ENCODE data around the gene TAMALIN.

TAMALIN gene

GRCh38 chr12:52006726-52007157 is at the start of gene TAMALIN:
Gene TAMALIN, plus strand, starts transcription at chr12:52006946. Its CDS starts 74 bp downstream, at chr12:52007020.
- no peaks in the 10 kb centered on the region for H3K9me3 Mint-ChIP-seq
- peaks cover 2% of the 10 kb centered on the region for H3K36me3 Mint-ChIP-seq (ENCODE audit: low read depth)
- H3K27ac Mint-ChIP-seq, result peak within 1 kb of the TSS; percentile 69
- peak within 1 kb of the TSS; percentile 79 for H3K4me3 Mint-ChIP-seq
- peaks cover 8% of the 10 kb centered on the region for H3K4me1 Mint-ChIP-seq (ENCODE audit: low read depth)
- H3K27me3 Mint-ChIP-seq (ENCODE audit: low read depth), result peaks cover 41% of the 10 kb centered on the region

DNA sequence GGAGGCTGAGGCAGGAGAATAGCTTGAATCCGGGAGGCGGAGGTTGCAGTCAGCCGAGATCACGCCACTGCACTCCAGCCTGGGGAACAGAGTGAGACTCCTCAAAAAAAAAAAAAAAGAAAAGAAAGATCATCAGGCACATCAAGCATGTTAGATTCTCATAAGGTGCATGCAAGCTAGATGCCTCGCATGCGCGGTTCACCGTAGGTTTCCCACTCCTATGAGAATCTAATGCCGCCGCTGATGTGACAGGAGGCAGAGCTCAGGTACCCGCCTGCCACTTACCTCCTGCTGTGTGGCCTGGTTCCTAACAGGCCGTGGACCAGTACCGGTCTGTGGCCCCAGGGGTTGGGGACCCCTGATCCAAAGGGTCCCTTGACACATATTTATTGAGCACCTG is 48.2 kb upstream of the TAMALIN start:
- H3K27me3 Mint-ChIP-seq (ENCODE audit: low read depth), result peaks cover 34% of the 10 kb centered on the region
- no peaks in the 10 kb centered on the region for H3K9me3 Mint-ChIP-seq
- H3K27ac Mint-ChIP-seq, result no peak overlapping the region
- H3K4me1 Mint-ChIP-seq (ENCODE audit: low read depth), result peaks cover 13% of the 10 kb centered on the region
- H3K36me3 Mint-ChIP-seq (ENCODE audit: low read depth), result peaks cover 3% of the 10 kb centered on the region
- H3K4me3 Mint-ChIP-seq, result no peak overlapping the region

- Mint-ChIP-seq H3K9me3 (no peaks in the 10 kb centered on the region), H3K36me3 (ENCODE audit: low read depth) (peaks cover 6% of the 10 kb centered on the region), H3K27ac (no peak overlapping the region), H3K27me3 (ENCODE audit: low read depth) (peaks cover 27% of the 10 kb centered on the region), H3K4me1 (ENCODE audit: low read depth) (peaks cover 12% of the 10 kb centered on the region), H3K4me3 (no peak overlapping the region)
These were observed 47.5 kb upstream of the TAMALIN start for GRCh38 chr12:51959211-51959610.

GRCh38 chr12:51959921-51960320 is 46.8 kb upstream of the TAMALIN start:
- Mint-ChIP-seq H3K4me1 (ENCODE audit: low read depth) (peaks cover 9% of the 10 kb centered on the region), H3K27me3 (ENCODE audit: low read depth) (peaks cover 28% of the 10 kb centered on the region), H3K36me3 (ENCODE audit: low read depth) (peaks cover 6% of the 10 kb centered on the region), H3K4me3 (no peak overlapping the region), H3K9me3 (no peaks in the 10 kb centered on the region), H3K27ac (no peak overlapping the region)

GRCh38 chr12:51960488-51960887 is 46.3 kb upstream of the TAMALIN start:
- no peaks in the 10 kb centered on the region for H3K9me3 Mint-ChIP-seq
- peaks cover 32% of the 10 kb centered on the region for H3K27me3 Mint-ChIP-seq (ENCODE audit: low read depth)
- peaks cover 7% of the 10 kb centered on the region for H3K36me3 Mint-ChIP-seq (ENCODE audit: low read depth)
- H3K4me1 Mint-ChIP-seq (ENCODE audit: low read depth), result peaks cover 9% of the 10 kb centered on the region
- no peak overlapping the region for H3K27ac Mint-ChIP-seq
- no peak overlapping the region for H3K4me3 Mint-ChIP-seq

DNA sequence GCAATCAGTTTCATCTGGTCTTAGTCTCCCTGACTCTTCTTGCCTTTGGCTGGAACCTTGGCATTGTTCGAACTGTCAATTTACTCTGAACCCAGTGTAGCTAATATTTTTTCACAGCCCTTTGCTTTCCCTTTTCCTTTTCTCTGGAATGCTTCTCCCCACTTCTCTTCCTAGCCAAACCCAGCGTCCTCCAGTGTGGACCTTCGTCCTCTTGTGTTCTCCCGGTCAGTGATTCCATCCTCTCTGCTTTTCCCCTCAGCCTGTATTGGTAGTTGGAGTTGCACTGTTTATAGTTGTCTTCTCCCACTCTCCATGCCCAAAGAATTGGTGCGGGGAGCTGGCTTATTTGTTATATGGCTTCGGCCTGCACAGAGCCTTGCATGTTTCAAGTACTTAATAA is 45.9 kb upstream of the TAMALIN start:
- Mint-ChIP-seq H3K4me1 (ENCODE audit: low read depth) (peaks cover 6% of the 10 kb centered on the region), H3K9me3 (no peaks in the 10 kb centered on the region), H3K4me3 (no peak overlapping the region), H3K27ac (no peak overlapping the region), H3K27me3 (ENCODE audit: low read depth) (peaks cover 32% of the 10 kb centered on the region), H3K36me3 (ENCODE audit: low read depth) (peaks cover 10% of the 10 kb centered on the region)

- Mint-ChIP-seq H3K4me1 (ENCODE audit: low read depth) (peaks cover 4% of the 10 kb centered on the region), H3K27me3 (ENCODE audit: low read depth) (peaks cover 32% of the 10 kb centered on the region), H3K36me3 (ENCODE audit: low read depth) (peaks cover 10% of the 10 kb centered on the region), H3K9me3 (no peaks in the 10 kb centered on the region), H3K27ac (no peak overlapping the region), H3K4me3 (no peak overlapping the region)
These were observed 44.9 kb upstream of the TAMALIN start for GRCh38 chr12:51961834-51962233.

DNA sequence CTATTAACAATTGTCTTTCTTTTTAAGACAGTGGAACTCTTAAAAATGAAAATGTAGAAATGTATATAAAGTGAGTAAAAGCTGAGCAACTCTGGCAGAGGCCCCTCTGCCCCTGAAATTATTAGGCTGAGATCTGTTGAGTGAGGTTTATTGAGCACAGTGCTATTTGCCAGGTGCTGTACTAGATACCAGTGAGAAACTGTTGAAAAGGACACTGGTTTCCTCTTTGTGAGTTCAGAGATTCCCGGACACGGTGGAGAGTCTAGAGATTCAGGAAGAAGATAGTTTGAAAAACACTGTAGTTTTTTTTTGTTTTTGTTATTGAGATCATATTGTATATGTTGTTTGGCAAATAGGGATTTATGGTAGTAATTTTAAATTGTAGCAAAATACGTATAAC is 44.0 kb upstream of the TAMALIN start:
- Mint-ChIP-seq H3K36me3 (ENCODE audit: low read depth) (peaks cover 10% of the 10 kb centered on the region), H3K4me1 (ENCODE audit: low read depth) (peaks cover 4% of the 10 kb centered on the region), H3K4me3 (no peak overlapping the region), H3K27ac (no peak overlapping the region), H3K9me3 (no peaks in the 10 kb centered on the region), H3K27me3 (ENCODE audit: low read depth) (peaks cover 30% of the 10 kb centered on the region)

DNA sequence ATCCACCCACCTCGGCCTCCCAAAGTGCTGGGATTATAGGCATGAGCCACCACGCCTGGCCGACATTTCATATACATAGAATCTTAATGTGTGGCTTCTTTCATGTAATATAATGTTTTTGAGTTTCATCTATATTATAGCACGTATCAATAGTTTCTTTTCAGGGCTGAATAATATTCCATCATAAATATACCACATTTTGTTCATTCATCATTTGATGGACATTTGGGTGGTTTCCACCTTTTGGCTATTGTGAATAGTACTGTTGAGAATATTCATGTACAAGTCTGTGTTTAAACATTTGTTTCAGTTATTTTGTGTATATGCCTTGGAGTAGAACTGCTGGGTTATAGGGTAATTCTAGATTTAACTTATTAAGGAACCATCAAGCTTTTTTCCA is 43.3 kb upstream of the TAMALIN start:
- Mint-ChIP-seq H3K27ac (no peak overlapping the region), H3K27me3 (ENCODE audit: low read depth) (peaks cover 28% of the 10 kb centered on the region), H3K36me3 (ENCODE audit: low read depth) (peaks cover 10% of the 10 kb centered on the region)

GRCh38 chr12:51969643-51970042 is 37.1 kb upstream of the TAMALIN start:
- no peak overlapping the region for H3K27ac Mint-ChIP-seq
- peaks cover 39% of the 10 kb centered on the region for H3K27me3 Mint-ChIP-seq (ENCODE audit: low read depth)
- H3K4me1 Mint-ChIP-seq (ENCODE audit: low read depth), result peaks cover 37% of the 10 kb centered on the region
- no peak overlapping the region for H3K4me3 Mint-ChIP-seq
- no peaks in the 10 kb centered on the region for H3K9me3 Mint-ChIP-seq
- H3K36me3 Mint-ChIP-seq (ENCODE audit: low read depth), result peaks cover 4% of the 10 kb centered on the region

More for the DNA sequence above, 43.3 kb upstream of the TAMALIN start:
- Mint-ChIP-seq H3K9me3 (no peaks in the 10 kb centered on the region), H3K4me1 (ENCODE audit: low read depth) (peaks cover 4% of the 10 kb centered on the region), H3K4me3 (no peak overlapping the region)

GRCh38 chr12:51970904-51971646 is 35.7 kb upstream of the TAMALIN start:
- Mint-ChIP-seq H3K27ac (peak overlapping the region; percentile 72), H3K4me3 (peak overlapping the region; percentile 72), H3K4me1 (ENCODE audit: low read depth) (peaks cover 50% of the 10 kb centered on the region), H3K27me3 (ENCODE audit: low read depth) (peaks cover 27% of the 10 kb centered on the region), H3K9me3 (no peaks in the 10 kb centered on the region), H3K36me3 (ENCODE audit: low read depth) (no peaks in the 10 kb centered on the region)

DNA sequence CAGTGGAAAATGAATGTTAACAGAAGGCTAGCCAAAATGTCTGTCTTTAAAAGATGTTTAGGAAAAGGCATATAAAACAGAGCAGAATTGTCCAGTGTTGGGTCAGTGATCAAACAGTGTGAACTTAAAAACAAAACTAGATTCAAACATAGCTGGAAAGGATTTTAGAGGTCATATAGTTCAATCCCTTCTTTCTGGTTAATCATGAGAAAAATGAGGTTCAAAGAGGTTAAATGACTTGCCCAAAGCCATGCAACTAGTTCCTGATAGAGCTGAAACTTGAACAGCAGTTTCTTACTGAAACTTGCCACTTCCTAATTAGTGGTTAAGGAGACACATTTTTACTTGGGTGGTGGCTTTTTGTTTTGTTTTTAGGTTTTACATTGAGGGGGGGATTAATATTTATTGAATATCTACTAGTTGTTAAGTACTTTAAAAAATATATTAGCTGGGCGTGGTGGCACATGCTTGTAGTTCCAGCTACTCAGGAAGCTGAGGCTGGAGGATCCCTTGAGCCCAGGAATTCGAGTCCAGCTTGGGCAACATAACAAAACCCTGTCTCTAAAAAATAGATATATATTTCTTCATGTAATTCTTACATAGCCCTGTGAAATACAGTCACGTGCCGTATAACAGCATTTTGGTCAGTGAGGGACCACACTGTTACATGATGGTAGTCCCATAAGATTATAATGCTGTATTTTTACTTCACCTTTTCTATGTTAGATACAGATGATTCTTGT is 34.9 kb upstream of the TAMALIN start:
- Mint-ChIP-seq H3K27ac (peak overlapping the region; percentile 72), H3K4me1 (ENCODE audit: low read depth) (peaks cover 58% of the 10 kb centered on the region), H3K36me3 (ENCODE audit: low read depth) (peaks cover 6% of the 10 kb centered on the region), H3K27me3 (ENCODE audit: low read depth) (peaks cover 26% of the 10 kb centered on the region), H3K9me3 (no peaks in the 10 kb centered on the region), H3K4me3 (peak overlapping the region; percentile 72)

DNA sequence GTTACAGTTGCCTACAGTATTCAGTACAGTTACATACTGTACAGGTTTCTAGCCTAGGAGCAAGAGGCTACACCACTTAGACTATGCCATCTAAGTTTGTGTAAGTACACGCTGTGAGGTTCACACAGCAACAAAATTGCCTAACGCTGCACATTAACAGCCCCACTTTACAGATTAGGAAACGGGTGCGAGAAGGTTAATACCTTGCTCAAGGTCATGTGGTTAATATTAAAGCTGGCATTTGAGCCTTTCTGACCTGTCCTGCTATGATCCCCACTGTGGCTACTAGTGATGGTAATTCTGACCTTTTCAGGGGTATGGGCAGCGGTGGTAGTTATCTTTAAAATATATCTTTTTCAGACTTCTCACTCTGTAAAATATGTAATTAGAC is 34.3 kb upstream of the TAMALIN start:
- peak overlapping the region; percentile 69 for H3K4me3 Mint-ChIP-seq
- no peaks in the 10 kb centered on the region for H3K9me3 Mint-ChIP-seq
- H3K27me3 Mint-ChIP-seq (ENCODE audit: low read depth), result peaks cover 26% of the 10 kb centered on the region
- H3K27ac Mint-ChIP-seq, result no peak overlapping the region
- H3K36me3 Mint-ChIP-seq (ENCODE audit: low read depth), result peaks cover 8% of the 10 kb centered on the region
- peaks cover 59% of the 10 kb centered on the region for H3K4me1 Mint-ChIP-seq (ENCODE audit: low read depth)

DNA sequence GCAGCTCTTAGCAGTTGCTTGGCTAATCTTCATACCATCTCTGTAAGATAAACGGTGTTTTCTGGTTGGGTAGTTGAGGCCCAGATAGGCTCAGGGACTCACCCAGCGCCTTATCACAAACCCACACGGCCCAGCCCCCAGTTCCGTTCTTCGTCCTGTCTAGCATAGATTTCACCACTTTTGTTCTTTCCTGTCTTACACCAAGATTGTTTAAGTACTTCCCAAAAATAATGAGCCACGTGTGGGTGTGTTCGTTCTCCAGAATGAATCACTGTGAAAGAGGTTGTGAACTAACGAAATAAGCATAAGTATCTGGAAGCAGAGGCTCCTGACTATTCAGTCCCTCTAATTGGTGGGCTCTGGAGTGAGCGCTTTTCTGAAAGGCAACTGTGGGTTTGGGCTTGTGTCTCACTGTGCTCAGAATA is 33.9 kb upstream of the TAMALIN start:
- no peaks in the 10 kb centered on the region for H3K9me3 Mint-ChIP-seq
- H3K27me3 Mint-ChIP-seq (ENCODE audit: low read depth), result peaks cover 26% of the 10 kb centered on the region
- peak overlapping the region; percentile 32 for H3K27ac Mint-ChIP-seq
- H3K36me3 Mint-ChIP-seq (ENCODE audit: low read depth), result peaks cover 8% of the 10 kb centered on the region
- peak overlapping the region; percentile 69 for H3K4me3 Mint-ChIP-seq
- H3K4me1 Mint-ChIP-seq (ENCODE audit: low read depth), result peaks cover 59% of the 10 kb centered on the region

GRCh38 chr12:51973560-51973959 is 33.2 kb upstream of the TAMALIN start:
- H3K27me3 Mint-ChIP-seq (ENCODE audit: low read depth), result peaks cover 23% of the 10 kb centered on the region
- H3K27ac Mint-ChIP-seq, result no peak overlapping the region
- peaks cover 59% of the 10 kb centered on the region for H3K4me1 Mint-ChIP-seq (ENCODE audit: low read depth)
- H3K9me3 Mint-ChIP-seq, result no peaks in the 10 kb centered on the region
- H3K36me3 Mint-ChIP-seq (ENCODE audit: low read depth), result peaks cover 8% of the 10 kb centered on the region
- H3K4me3 Mint-ChIP-seq, result no peak overlapping the region

All from T-helper 1 cell treated with Interleukin-12 subunit alpha and Interleukin-12 subunit beta and Interleukin-4 antibody, amounts not matched to agents 30 μg/mL and 1 μg/mL, for 36 hours (primary cell).